GM21528 (cell line): ENCODE measurements around the gene NATD1.
"Not testable (repeated sequence)": the region's sequence is repeated elsewhere in the genome, so short reads cannot be mapped to it uniquely, and the experiment has no call there.

Source experiments
- ATAC-seq: cut with Tn5 transposase; IDR thresholded peaks from one replicate; pipeline ENCODE4 v1.9.1; 2021; ENCODE audit warnings: mild to moderate bottlenecking, moderate library complexity; ENCODE audit not compliant: unreplicated experiment, low FRiP score

NATD1 gene

GRCh38 chr17:21248500-21248899 is 4.7 kb downstream of the NATD1 start:
- ATAC-seq, result no peak

DNA sequence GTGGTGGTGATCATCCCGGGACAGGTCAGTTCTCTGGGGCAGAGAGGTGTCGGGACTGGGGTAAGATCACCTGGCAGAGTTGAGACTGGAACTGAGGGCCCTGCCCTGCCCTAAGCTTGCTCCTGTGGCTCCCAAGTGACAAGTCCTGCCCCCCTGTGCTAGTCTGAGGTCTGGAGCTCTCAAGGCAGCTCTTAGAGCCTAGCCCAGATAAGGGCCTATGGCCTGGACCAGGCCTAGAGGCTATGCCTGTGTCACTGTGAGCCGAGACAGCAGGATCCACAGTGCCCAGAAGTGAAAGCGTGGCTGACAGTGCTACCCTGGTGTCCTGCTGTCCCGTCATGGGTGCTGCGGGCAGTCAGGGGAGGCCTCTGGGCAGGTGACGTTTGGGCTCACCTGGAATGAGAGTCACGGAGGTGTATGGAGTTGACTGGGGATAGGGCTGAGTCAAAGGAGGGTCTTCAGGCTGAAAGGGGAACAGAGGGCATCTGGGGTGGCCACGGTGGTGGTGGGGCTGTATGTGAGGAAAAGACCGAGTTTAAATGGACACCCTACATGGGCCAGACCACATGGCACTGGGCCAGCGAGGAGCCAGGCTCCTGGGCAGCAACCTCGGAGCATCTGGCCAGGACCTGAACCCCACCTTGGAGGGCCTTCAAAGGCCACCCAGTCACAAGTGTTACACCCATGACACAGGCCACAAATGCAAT is 5.5 kb downstream of the NATD1 start:
- no peak for ATAC-seq

DNA sequence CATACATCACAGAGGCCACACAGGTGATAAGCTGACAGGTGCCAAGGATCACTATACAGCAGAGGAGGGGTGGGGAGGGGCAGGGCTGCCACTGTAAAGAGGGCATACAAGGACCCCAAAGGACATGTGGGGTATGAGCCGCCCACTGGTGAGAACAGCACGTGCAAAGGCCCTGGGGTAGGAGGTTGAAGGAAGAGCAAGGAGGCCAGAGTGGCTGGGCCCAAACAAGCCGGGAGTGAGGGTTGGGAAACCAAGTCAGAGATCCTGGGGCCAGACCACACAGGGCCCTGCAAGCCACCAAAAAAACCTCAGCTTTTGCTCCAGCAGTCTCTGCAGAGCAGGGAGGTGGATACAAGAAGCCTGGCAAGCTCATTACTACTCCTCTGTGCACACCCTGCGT is 6.5 kb downstream of the NATD1 start:
- no peak for ATAC-seq

GRCh38 chr17:21245639-21246084 is 7.5 kb downstream of the NATD1 start:
- no peak for ATAC-seq

DNA sequence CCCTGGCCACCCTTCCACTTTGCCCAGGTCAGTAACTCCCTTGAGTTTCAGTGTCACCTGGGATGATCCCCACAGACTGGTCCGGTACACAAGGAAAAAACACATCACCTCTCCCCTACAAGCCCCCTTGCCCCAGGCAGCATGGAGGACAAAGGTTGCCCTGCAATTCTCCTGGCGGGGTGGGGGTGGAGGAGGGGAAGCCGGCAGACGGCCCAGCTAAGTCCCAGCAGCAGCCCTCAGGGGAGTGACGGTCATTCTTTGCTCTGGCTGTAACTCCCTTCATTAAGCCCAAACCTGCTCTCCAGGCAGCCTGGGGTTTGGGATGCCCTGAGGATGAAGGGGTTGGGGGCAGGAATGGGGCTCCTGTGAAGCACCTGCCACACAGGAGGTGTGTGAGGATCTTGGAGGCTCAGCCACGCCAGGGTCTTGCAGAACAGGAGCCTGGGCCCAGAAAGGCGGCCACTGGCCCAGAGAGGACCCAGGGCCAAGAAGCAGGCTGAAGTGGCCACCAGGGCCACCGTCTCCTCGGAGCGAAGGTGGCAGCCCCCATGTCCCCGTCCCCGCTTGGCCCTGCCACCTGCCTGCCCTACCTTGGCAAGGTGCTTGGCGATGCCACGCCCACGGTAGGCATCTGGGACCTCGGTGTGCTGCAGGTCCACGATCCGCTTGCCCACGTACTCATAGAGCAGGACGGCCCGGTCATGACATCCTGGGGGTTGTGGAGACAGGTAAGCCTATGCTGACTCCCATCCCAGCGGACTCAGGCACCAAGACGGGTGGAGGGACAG is 9.5 kb downstream of the NATD1 start:
- ATAC-seq, result no peak

GRCh38 chr17:21242780-21243515 is 10.3 kb downstream of the NATD1 start:
- no peak for ATAC-seq

DNA sequence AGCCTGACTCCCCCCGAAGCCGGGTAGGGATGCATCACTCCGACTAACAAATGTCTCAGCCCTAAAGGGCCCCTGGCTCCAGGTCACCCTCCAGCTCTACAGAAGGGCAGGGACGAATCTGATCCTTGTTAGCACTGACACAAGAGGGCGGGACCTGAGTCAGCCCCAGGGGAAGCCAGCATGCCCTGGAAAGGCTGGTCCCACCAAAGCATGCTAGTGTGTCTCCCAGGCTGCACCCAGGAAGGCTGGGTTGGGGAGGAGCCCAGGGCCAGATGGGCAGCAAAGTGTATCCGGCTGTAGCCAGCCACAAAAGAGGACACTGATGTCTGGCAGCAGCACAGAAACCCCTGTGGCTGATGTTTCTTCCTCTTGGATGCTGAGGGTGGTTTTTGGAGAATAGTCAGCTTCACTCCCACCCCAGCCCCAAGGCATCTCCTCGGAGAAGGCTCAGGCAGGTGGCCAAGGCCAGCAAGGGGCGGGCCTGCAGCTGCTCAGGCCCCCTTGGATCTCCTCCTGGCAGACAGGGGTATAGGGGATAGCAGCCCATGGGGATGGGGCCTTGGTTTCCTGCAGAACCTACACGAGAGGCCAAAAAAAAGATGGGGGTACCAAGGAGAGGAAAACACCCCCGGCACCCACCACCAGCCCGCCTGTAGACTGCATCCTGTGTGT is 11.0 kb downstream of the NATD1 start:
- no peak for ATAC-seq

GRCh38 chr17:21241564-21241963 is 11.6 kb downstream of the NATD1 start:
- ATAC-seq, result no peak

GRCh38 chr17:21240369-21241055 is 12.7 kb downstream of the NATD1 start:
- ATAC-seq, result no peak

- ATAC-seq, result no peak
Measured at GRCh38 chr17:21239680-21240368, 13.4 kb downstream of the NATD1 start.

DNA sequence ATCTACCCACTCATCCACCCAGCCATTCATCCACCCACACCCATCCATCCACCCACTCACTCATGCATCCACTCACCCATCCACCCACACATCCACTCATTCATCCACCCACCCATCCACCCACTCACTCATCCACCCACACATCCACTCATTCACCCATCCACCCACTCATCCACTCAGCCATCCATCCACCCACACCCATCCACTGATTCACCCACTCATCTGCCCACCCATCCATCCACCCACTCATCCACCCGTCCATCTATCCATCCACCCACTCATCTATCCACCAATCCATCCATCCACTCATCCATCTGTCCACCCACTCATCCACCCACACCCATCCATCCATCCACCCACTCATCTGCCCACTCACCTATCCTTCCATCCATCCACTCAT is 17.3 kb downstream of the NATD1 start:
- no peak for ATAC-seq

DNA sequence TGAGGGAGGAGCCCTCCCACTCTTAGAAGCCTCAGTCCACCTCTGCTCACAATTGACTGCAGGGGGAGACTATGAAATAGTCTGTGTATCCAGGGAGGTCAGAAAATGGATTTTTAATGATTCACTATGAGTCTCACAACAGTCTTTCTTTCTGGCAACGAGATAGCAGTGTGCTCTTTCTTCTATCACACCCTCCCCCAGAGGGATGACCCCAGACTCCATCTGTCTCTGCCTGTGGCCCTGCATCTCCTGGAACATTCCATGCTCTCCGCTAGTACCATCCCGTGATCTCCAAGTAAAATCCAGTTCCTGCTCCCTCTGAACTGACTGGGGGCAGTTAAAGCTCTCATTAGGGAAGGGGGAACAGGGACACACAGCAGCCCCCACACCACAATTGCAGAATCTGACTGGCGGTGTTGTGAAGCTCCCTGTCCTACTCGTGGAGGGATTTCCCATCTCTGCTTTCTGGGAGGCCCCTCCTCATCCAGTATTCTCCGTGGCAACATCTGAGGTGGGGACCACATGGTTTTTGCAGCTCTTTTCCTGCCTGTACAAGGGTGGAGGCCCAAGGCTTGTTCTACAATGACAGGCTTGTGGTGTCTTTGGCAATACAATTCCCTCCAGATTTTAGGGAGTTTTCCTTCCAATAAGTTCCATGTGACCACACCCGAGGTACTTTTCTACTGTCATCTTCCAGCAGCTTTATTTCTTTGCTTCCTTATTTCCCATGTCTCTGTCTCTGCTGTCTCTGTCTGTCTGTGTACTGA is 19.4 kb downstream of the NATD1 start:
- no peak for ATAC-seq

GRCh38 chr17:21232033-21232749 is 21.0 kb downstream of the NATD1 start:
- no peak for ATAC-seq

- no peak for ATAC-seq
Measured at GRCh38 chr17:21231533-21231932, 21.7 kb downstream of the NATD1 start.

GRCh38 chr17:21228845-21229244 is 24.4 kb downstream of the NATD1 start:
- no peak for ATAC-seq

DNA sequence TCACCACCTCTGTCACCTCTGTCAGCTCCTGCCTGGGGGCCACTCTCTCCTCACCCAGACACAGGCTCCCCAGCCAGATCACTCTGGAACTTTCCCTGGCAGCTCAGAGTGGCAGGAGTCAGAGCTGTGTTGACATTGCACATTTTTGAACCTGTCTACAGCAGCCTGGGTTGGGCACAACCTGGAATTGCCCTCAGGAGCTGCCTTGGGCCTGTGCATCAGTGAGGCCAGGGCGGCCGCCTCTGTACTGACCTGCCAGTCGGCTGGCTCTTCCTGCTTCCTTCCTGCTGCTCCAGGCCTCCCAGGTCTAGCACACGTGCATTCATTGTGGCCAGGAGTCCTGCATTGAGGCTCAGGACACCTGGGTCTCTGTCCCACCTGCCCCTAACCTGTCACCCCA is 25.1 kb downstream of the NATD1 start:
- ATAC-seq, result no peak

DNA sequence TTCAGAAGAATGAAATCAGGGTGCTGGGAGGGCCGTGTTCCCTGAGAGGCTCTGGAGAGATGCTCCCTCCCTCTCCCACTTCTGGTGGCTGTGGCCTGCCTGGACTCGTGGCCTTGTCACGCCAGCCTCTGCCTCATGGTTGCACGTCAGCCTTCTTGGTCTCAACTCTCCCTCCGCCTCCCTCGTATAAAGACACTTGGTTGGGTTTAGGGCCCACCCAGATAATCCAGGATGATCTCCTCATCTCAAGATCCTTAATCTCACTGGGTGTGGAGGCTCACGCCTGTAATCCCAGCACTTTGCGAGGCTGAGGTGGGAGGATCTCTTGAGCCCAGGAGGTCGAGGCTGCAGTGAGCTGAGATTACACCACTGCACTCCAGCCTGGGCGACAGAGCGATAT is 25.9 kb downstream of the NATD1 start:
- not testable (repeated sequence) for ATAC-seq

GRCh38 chr17:21223086-21223485 is 30.1 kb downstream of the NATD1 start:
- ATAC-seq, result no peak
